GM19025 (cell line): ENCODE measurements around the gene LRIT1.

Experiments used
- ATAC-seq: cut with Tn5 transposase; IDR thresholded peaks from one replicate; pipeline ENCODE4 v1.9.1; 2021; ENCODE audit warnings: mild to moderate bottlenecking, low read depth, moderate library complexity; ENCODE audit not compliant: unreplicated experiment

Gene LRIT1

GRCh38 chr10:84254552-84255478, 13.5 kb upstream of the LRIT1 start:
- ATAC-seq, result no peak

GRCh38 chr10:84248794-84249193, 7.4 kb upstream of the LRIT1 start:
- no peak for ATAC-seq

DNA sequence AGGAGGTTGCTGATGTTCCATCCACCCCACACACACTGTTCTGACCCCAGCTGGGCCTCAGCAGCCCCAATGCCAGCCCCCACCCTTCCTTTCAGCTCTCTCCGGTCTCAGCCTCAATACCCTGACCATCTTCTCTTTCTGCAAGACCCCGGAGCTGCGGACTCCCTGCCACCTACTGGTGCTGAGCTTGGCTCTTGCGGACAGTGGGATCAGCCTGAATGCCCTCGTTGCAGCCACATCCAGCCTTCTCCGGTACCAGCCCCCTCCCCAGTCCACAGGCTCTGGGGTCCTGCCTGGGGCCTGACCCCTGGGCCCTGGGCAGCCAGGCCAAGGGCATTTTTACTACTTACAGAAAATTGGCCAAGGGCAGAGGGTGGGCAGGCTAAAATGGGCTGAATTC, 6.2 kb upstream of the LRIT1 start:
- no peak for ATAC-seq

- ATAC-seq, result no peak
Measured at GRCh38 chr10:84244651-84245270, 3.4 kb upstream of the LRIT1 start, which contains the start of gene RGR. Gene RGR (plus strand): TSS chr10:84245053. CDS start chr10:84245091, 38 bp downstream.

- ATAC-seq, result no peak
Measured at GRCh38 chr10:84243759-84244158, 2.4 kb upstream of the LRIT1 start.

DNA sequence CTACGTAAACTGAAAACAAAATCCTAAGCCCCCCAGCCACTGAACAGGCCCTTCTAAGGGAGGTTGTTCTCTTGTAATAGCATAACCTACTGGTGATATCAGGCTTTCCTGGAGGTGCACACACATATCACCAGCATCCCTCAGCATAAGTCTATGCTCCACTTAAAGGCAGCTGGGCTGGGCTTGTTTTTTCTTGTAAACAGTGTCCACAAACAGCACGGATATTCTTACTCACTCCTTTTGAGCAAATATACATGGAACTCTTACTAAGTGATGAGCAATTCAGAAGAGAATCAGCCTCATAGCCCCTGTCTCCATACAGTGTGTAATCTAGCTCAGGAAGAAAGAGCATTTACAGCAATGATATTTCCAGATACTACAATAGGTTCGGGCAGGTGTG, 2.4 kb downstream of the LRIT1 start:
- ATAC-seq, result no peak

- ATAC-seq, result no peak
Measured at GRCh38 chr10:84237199-84238051, 3.9 kb downstream of the LRIT1 start.

DNA sequence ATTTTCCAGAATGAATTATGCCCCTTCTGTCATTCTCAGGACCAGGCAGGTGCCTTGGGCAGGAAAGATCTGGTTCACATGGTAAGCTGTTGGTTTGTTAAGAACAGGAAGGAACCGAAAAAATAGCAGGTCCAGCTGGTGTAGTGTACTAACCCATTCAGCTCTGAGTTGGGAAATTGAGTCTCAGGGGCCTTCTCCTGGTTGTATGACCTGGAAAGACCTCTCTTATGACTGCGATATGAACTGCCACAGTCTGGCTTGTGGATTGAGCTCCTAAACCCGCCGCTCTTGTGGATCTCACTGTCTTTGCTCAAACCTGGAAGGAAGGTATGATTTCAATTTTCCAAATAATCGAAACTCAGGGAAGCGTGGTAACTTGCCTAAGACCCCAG, 4.5 kb downstream of the LRIT1 start:
- no peak for ATAC-seq

- ATAC-seq, result no peak
Measured at GRCh38 chr10:84235096-84235495, 6.2 kb downstream of the LRIT1 start.

- ATAC-seq, result no peak
Measured at GRCh38 chr10:84234479-84234878, 6.9 kb downstream of the LRIT1 start.

DNA sequence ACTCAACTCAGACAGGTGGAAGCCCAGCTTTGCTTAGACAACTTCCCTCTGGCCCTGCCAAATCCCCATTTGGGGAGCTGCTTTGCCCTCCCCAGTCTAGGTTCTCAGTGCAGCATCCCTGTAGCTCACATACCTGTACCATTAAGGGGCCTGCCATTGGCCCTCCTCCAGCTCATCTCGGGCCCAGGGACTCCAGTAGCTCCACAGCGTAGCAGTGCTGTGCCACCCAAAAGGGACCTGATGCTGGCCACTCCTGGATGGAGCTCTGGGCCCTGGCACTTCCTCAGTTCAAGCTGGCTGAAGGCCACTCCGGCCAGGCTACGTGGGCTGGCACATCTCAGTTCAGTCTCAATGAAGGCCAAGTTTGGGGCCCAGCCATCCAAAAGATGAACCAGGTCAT, 7.4 kb downstream of the LRIT1 start:
- no peak for ATAC-seq

GRCh38 chr10:84232376-84232775, 9.0 kb downstream of the LRIT1 start:
- no peak for ATAC-seq

- ATAC-seq, result no peak
Measured at GRCh38 chr10:84230359-84230758, 11.0 kb downstream of the LRIT1 start.

DNA sequence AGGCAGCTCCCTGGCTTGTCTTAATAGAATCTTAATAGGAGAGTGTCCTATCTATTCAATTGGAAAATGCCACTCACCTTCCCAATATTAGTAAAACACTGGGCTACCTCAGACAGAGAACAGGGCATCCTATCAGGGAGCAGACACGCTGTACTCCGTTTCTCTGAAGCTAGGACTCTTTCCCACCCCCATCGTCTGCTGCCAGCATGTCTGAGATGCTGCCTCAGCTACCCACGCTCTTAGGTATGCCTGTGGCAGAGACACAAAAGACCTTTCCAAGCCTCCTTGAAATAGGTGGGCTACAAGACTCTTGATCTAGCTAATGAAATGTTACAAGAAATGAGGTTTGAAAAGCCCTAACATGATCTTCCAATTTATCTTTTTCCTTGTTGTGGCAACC, 13.5 kb downstream of the LRIT1 start:
- ATAC-seq, result no peak

GRCh38 chr10:84226616-84227015, 14.7 kb downstream of the LRIT1 start:
- ATAC-seq, result no peak

DNA sequence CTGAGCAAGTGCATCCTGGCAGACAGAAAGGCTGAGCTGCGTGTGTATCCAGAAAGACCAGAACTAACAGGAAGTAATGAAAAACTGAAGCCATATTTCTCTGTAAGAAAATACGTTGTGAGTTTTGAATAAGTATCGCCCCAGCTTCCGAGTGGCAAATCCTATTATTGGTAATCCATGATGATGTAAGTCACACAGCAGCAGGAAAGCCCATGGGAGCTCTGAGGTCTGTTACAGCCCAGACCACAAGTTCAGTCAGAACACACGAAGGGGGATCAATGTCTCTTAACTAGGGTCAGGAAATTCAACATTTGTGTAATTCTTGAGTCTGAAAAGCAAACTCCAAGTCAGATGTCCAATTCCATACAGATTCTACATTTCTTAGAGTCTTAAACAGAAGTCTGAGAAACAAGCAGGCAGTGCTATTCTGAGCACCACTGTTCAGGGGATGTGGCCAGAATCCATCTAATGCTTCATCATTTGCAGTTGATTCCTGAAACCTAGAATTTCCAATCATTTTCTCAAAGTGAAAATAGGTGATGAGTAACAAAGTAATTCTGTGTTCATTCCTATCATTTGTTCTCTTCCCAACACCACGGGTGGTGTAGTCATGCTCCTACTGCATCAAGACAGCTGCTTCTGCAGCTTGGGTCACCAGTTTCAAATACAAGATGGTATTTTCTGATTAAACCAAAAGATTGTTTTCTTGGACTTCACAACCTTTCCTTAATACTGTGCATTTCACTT, 15.7 kb downstream of the LRIT1 start, which contains the start of gene LRIT2:
Gene LRIT2 (minus strand): TSS at position 118 of the 747 bp plus-strand sequence. CDS start 24 bp downstream, at position 94.
- no peak for ATAC-seq

DNA sequence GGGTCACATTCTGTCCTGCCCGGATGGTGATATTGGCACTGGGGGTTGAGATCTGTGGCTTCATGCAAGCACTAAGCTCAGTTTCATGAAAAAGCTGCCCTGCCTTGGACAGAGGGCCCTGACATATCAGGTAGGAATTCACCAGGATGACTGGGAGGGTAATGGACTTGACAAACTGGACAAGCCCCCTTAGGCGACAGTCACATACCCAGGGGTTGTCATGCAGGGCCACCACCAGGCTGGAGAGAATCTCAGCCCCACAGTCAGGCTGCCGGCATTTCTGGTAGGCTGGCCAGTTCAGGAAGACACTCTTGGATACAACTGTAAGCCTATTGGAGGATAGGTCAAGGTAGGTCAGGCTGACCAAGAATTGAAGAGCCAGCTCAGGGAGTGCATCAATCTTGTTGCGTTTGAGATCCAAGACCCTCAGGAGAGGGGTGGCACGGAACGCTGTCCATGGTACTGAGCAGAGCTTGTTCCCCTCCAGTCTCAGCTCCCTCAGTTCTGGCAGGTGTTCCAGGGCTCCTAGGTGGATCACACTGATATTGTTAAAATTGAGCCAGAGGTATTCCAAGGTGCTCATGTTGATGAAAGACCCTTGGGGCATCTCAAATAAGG, 16.8 kb downstream of the LRIT1 start:
- no peak for ATAC-seq

DNA sequence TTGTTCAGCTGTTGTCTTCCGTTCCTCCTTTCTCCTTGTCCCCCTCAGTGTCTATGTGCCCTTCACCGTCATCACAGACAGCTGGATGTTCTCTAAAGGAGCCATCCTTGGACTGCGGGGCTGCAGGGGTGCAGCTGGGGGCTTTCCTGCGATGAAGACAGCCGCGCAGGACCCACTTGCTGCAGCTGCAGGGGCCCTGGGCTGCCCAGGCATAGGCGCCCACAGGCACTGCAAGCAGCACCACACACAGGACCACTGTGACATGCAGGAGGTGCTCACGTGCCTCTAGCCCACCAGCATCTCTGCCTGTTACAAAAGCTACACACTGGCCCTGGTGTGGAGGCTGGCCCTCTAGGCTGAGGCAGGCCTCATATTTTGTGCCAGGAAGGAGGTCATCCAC, 19.4 kb downstream of the LRIT1 start:
- no peak for ATAC-seq

- no peak for ATAC-seq
Measured at GRCh38 chr10:84217746-84218145, 23.6 kb downstream of the LRIT1 start.

GRCh38 chr10:84216834-84217233, 24.5 kb downstream of the LRIT1 start:
- ATAC-seq, result no peak
